Measurements from ENCODE around the gene MT1M.
"Not testable (repeated sequence)": the region's sequence is repeated elsewhere in the genome, so short reads cannot be mapped to it uniquely, and the experiment has no call there.

MT1M gene

GRCh38 chr16:56672761-56673536 is 40.5 kb downstream of the MT1M start:
- Mint-ChIP-seq H3K27me3 (ENCODE audit: low read depth, poor library complexity) (peaks cover 100% of the 10 kb centered on the region), H3K9me3 (no peaks in the 10 kb centered on the region), H3K36me3 (ENCODE audit: low read depth) (no peaks in the 10 kb centered on the region), H3K4me3 (no peak overlapping the region), H3K4me1 (peaks cover 23% of the 10 kb centered on the region), H3K27ac (no peak overlapping the region)
- DNase-seq = no peak
- TF ChIP-seq, protein P1, sequence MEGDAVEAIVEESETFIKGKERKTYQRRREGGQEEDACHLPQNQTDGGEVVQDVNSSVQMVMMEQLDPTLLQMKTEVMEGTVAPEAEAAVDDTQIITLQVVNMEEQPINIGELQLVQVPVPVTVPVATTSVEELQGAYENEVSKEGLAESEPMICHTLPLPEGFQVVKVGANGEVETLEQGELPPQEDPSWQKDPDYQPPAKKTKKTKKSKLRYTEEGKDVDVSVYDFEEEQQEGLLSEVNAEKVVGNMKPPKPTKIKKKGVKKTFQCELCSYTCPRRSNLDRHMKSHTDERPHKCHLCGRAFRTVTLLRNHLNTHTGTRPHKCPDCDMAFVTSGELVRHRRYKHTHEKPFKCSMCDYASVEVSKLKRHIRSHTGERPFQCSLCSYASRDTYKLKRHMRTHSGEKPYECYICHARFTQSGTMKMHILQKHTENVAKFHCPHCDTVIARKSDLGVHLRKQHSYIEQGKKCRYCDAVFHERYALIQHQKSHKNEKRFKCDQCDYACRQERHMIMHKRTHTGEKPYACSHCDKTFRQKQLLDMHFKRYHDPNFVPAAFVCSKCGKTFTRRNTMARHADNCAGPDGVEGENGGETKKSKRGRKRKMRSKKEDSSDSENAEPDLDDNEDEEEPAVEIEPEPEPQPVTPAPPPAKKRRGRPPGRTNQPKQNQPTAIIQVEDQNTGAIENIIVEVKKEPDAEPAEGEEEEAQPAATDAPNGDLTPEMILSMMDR (IDR thresholded peaks at IDR 0.05) = no peak

- no peaks in the 10 kb centered on the region for H3K9me3 Mint-ChIP-seq
- no peak overlapping the region for H3K4me3 Mint-ChIP-seq
- H3K36me3 Mint-ChIP-seq (ENCODE audit: low read depth) = no peaks in the 10 kb centered on the region
- TF ChIP-seq, protein P1 (IDR thresholded peaks at IDR 0.05) = peak; percentile 43
- peak; percentile 42 for DNase-seq
- peaks cover 15% of the 10 kb centered on the region for H3K4me1 Mint-ChIP-seq
- H3K27me3 Mint-ChIP-seq (ENCODE audit: low read depth, poor library complexity) = peaks cover 100% of the 10 kb centered on the region
- H3K27ac Mint-ChIP-seq = no peak overlapping the region
Measured at GRCh38 chr16:56673921-56674320, 41.5 kb downstream of the MT1M start.

DNA sequence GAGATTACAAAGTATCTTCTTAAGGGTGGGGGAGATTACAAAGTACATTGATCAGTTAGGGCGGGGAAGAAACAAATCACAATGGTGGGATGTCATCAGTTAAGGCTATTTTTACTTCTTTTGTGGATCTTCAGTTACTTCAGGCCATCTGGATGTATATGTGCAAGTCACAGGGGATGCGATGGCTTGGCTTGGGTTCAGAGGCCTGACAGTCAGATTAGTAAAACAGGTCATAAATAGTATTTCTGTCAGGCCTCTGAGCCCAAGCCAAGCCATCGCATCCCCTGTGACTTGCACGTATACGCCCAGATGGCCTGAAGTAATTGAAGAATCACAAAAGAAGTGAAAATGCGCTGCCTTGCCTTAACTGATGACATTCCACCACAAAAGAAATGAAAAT is 42.1 kb downstream of the MT1M start:
- H3K27ac Mint-ChIP-seq; H3K4me3 Mint-ChIP-seq; H3K9me3 Mint-ChIP-seq; DNase-seq; H3K36me3 Mint-ChIP-seq (ENCODE audit: low read depth): not testable (repeated sequence)
- H3K4me1 Mint-ChIP-seq = peaks cover 15% of the 10 kb centered on the region
- H3K27me3 Mint-ChIP-seq (ENCODE audit: low read depth, poor library complexity) = peaks cover 97% of the 10 kb centered on the region

DNA sequence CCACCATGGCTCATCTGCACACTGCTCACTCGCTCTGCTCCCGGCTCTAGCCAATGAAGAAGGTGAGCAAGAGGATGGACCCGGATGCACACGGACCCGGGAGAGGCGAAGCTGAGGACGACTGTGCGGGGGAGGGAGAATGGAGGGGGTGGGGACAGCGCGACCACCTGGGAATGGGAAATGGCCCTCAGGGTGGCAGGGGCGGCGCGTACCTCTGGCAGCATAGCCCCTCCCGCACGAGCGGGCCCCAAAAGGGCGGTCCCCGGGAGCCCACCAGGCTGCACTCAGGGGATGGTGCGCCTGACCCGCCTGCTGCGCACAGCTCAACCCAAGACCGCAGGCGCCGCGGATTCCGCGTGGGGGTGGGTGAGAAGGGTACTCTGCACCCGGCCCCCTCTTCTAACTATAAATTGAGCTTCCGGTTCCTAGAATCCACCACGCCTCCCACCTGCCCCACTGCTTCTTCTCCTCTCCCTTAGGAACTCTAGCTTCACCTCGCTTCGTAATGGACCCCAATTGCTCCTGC is 43.3 kb downstream of the MT1M start:
- peaks cover 91% of the 10 kb centered on the region for H3K27me3 Mint-ChIP-seq (ENCODE audit: low read depth, poor library complexity)
- no peaks in the 10 kb centered on the region for H3K36me3 Mint-ChIP-seq (ENCODE audit: low read depth)
- TF ChIP-seq, protein P1 (IDR thresholded peaks at IDR 0.05) = no peak
- no peaks in the 10 kb centered on the region for H3K9me3 Mint-ChIP-seq
- DNase-seq = peak; percentile 36
- no peak overlapping the region for H3K27ac Mint-ChIP-seq
- peak overlapping the region; percentile 81 for H3K4me3 Mint-ChIP-seq
- peaks cover 15% of the 10 kb centered on the region for H3K4me1 Mint-ChIP-seq

GRCh38 chr16:56677474-56677873 is 45.0 kb downstream of the MT1M start:
- Mint-ChIP-seq H3K27me3 (ENCODE audit: low read depth, poor library complexity) (peaks cover 88% of the 10 kb centered on the region), H3K27ac (no peak overlapping the region), H3K4me1 (peaks cover 24% of the 10 kb centered on the region), H3K9me3 (no peaks in the 10 kb centered on the region), H3K4me3 (no peak overlapping the region), H3K36me3 (ENCODE audit: low read depth) (no peaks in the 10 kb centered on the region)
- TF ChIP-seq, protein P1 (IDR thresholded peaks at IDR 0.05) = no peak
- DNase-seq = no peak

DNA sequence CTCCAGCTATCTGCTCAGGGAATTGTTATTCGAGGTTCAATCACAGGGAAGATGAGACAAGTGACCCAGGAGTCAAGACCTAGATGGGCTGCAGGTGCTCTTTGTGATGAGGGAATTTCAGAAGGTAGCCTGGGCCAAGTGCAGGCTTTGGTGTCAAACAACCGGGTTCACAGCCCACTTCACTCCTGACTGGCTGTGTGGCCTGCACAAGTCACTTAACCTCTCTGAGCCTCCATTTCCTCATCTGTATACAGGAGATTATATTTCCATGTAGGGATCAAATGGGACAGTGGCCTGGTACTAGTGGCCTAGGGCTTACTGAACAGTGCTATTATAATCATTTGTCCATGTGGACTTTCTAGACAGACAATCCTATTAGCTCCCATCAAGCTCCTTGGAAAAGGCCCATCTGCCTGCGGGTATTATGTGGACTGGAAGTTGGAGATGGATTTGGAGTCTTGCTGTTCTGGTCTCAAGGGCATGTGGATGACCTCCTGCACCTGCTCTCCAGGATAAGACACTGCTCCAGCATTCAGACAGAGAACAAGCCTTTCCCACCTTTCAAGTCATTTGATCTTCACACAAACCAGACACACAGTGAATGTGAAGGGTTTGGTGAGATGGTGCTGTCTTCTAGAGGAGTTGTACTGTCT is 46.7 kb downstream of the MT1M start:
- TF ChIP-seq, protein P1 (IDR thresholded peaks at IDR 0.05) = no peak
- DNase-seq = no peak
- no peaks in the 10 kb centered on the region for H3K36me3 Mint-ChIP-seq (ENCODE audit: low read depth)
- H3K9me3 Mint-ChIP-seq = no peaks in the 10 kb centered on the region
- H3K4me3 Mint-ChIP-seq = no peak overlapping the region
- H3K4me1 Mint-ChIP-seq = peaks cover 29% of the 10 kb centered on the region
- H3K27ac Mint-ChIP-seq = no peak overlapping the region
- peaks cover 71% of the 10 kb centered on the region for H3K27me3 Mint-ChIP-seq (ENCODE audit: low read depth, poor library complexity)

Measured in nephron progenitor cell (in vitro differentiated cells).